ENCODE results near the gene TMED10.
"Not testable (repeated sequence)": the region's sequence is repeated elsewhere in the genome, so short reads cannot be mapped to it uniquely, and the experiment has no call there.

TMED10 gene

GRCh38 chr14:75191100-75191499 is 14.7 kb upstream of the TMED10 start:
- DNase-seq (ENCODE audit: low read depth, low spot score), result no peak

- no peak for DNase-seq (ENCODE audit: low read depth, low spot score)
Observed at GRCh38 chr14:75190023-75190422, 13.6 kb upstream of the TMED10 start.

DNA sequence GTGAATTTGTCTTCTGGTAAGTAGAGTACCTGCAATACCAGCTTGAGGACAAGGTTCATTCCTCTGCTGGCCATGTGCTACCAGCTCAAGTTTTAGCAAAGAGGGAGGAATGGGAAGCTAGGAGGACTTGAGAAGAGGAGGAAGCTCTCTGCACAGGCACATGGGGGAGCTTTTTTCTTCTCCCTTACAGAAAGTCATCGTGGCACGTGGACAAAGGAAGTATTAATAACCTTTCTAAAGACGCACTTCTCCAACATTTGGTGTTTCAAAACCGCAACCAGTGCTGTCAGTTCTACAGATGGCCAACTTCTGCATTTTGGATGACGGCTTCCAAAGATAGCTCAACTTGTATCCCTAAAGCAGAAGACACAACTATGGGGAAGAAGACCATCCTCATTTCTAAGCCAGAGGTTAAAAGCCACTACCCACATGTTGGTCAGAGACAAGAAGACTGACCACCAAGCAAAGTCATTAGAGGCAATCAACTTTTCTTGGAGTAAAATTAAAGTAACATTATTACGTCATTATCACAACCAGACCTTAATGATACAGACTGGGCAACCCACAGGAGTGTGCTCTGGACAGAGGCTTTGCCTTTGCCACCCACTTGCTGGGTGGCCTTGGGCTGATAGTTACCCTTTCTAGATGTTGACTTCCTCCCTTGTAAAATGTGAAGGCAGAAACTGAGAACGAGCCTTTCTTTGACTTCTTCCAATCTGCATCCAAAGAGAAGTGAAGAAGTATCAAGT is 12.3 kb upstream of the TMED10 start:
- DNase-seq (ENCODE audit: low read depth, low spot score), result no peak

- no peak for DNase-seq (ENCODE audit: low read depth, low spot score)
Observed at GRCh38 chr14:75188086-75188485, 11.7 kb upstream of the TMED10 start.

DNA sequence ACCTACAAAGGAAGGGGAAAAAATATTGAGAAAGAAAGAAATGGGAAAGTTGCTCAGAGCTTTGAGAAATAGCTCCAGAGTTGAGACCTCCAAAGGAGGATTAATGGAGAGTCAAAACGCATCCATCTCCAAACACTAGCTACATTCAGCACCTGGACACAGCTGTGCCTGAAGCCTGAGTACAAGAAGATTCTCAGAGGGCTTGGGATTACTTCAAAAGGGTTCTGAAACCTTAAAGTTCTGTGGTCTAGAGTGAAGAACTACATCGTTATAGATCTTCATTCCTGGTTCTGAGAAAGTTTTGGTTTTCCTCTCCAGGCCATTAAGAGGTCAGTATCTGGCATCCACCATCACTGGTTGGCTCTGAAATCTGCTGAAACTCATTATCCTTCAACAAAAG is 10.5 kb upstream of the TMED10 start:
- DNase-seq (ENCODE audit: low read depth, low spot score), result no peak

- DNase-seq (ENCODE audit: low read depth, low spot score), result no peak
Observed at GRCh38 chr14:75185251-75186040, 9.0 kb upstream of the TMED10 start.

DNA sequence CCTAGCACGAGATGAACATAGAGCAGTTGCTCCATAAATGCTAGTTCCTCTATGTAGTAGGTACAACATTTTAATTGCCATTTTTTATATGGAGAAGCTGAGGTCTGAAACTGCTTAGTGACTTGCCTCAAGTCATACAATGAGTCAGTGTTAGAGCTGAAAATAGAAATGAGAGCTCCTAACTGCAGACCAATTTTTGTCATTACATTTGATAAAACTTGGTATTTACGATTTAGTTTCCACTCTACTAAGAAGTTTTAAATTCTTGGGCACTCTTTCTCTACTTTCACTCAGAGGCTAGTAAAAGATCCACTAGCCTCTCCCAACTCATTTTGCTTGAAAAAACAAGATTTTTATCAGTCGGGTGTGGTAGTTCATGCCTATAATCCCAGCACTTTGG is 8.1 kb upstream of the TMED10 start:
- DNase-seq (ENCODE audit: low read depth, low spot score), result no peak

GRCh38 chr14:75184039-75184438 is 7.6 kb upstream of the TMED10 start:
- DNase-seq (ENCODE audit: low read depth, low spot score), result no peak

- DNase-seq (ENCODE audit: low read depth, low spot score), result no peak
Observed at GRCh38 chr14:75183225-75183624, 6.8 kb upstream of the TMED10 start.

DNA sequence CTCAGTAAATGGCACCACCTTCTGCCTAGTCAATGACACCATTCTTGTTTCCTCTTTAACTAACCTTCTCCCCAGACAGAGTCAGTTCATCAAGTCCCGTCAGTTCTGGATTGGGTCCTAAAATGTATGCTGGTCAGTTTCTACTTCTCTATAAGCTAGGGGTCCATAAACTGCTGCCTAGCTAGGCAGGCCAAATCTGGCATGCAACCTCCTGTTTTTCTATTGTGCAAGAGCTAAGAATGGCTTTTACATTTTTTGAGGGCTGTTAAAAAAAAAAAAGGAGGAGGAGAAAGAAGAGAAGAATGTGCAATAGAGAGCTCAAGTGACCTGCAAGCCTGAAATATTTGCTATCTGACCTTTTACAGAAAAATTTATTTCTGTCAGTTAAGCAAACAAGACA is 6.4 kb upstream of the TMED10 start:
- no peak for DNase-seq (ENCODE audit: low read depth, low spot score)

GRCh38 chr14:75182163-75182562 is 5.8 kb upstream of the TMED10 start:
- not testable (repeated sequence) for DNase-seq (ENCODE audit: low read depth, low spot score)

GRCh38 chr14:75181293-75182062 is 5.1 kb upstream of the TMED10 start:
- DNase-seq (ENCODE audit: low read depth, low spot score), result no peak

DNA sequence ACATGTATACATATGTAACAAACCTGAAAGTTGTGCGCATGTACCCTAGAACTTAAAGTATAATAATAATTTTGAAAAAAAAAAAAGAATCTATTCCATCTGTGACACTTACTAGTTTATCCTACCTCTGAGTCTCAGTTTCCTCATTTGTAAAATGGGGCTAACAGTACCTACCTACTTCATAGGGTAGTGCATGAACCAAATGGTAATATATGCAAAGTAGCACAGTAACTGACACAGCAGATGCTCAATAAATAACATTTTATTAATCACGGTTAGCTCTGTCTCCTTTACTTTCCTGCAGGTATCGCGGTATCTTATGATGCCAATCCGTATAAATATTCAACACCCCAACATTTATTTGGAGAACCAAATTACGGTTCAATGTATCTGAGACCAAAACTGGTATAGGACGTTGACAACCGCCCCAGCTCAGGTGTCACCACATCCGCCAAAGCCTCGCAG is 703 bp downstream of the TMED10 start:
- no peak for DNase-seq (ENCODE audit: low read depth, low spot score)

DNA sequence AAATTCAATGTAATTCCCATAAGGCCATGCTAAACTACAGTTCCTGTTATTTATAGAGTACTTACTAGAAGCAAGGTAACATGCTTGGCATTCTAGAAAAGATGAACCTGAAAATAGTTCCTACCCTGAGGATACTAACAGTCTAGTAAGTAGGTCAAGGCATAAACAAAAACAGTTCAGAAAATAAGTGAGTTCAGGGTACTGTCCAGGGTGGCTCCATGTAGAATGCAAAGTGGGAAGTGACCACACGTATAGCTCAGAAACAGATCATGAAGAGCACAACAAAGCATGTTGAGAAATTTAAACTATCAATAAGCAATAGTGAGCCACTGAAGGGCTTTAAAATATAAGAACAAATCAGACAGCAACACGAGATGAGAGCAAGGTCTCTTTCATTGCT is 2.3 kb downstream of the TMED10 start:
- no peak for DNase-seq (ENCODE audit: low read depth, low spot score)

DNA sequence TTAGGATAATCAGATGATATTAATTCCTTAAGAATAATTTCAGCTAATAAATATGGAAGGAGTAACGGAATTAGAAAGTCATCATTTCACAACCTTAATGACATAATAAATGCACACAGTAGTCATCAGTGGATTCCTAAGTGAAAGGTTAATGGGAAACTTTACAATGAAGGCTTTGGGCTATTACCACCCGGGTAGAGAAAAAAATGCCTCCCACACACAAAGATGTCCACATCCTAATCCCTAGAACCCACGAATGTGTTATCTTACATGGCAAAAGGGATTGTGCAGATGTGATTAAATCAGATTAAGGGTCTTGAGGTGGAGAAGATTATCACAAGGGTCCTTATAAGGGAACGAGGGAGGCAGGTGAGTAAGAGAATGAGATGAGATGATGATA is 5.6 kb downstream of the TMED10 start:
- no peak for DNase-seq (ENCODE audit: low read depth, low spot score)

DNA sequence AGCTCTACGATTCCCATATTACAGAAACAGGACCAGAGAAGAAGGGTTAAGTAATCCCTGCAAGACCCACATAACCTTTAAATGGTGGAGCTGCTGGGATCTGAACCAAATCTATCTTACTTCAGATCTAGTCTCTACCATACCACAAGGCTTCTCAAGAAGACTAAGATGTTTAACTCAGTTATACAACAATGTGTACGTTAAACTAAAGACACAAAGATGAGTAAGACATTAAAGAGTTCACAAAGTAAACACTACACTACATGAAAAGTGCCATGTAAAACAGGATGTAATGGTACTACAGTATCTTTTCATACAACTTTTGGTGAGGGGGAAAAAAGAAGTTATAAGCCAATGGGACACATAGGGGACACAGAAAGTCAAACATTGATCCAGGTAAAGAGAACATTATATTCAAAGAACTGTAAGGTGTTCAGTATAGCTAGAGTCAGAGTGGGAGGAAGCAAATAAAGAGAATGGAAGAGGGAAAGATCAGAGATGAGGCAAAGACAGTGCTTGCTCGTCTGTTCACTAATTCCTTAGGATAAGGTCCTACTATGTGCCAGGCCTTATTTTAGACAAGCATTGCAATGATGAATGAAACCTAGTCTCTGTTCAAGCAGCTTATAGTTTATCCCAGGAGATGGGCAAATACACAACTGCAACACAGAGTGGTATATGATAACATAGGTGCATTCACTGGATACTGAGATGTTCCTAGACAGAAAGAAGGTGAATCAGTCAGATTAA is 7.7 kb downstream of the TMED10 start:
- DNase-seq (ENCODE audit: low read depth, low spot score), result no peak

DNA sequence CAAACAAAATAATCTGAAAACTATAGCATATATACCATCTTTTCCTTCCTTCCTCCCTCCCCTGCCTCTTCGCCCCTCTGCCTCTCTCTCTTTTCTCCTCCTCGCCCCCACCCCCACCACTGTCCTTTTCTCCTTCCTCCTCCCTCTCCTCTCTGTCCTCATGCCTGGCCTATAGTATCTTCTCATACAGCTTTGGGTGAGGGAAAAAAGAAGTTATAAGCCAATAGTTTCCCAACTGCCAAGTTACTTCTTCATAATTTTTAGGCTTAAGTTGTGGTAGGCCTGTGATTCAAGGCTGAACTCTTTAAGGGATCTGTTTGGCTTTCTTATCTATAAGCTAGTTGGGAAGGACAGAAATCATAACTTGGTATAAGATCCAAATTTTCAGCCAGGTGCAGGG is 9.1 kb downstream of the TMED10 start:
- no peak for DNase-seq (ENCODE audit: low read depth, low spot score)

GRCh38 chr14:75165586-75166391 is 10.6 kb downstream of the TMED10 start:
- DNase-seq (ENCODE audit: low read depth, low spot score), result no peak

DNA sequence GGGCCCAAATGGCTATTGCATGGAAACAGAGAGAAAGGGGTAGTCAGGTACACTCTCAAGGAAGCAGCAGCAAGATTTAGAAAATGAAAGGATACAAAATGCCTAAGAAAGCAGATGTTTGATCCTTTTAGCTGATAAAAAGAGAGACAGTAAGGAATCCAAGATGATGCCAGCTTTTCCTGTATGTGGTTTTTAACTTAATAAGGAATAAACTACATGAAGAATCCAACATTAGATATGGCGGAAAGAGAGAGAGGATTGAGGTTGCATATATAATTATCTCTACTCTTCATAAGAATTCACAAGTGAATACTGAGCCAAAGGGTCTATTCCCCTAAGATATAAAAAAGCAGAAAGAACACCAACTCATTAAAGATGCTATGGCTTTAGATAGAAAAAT is 11.6 kb downstream of the TMED10 start:
- no peak for DNase-seq (ENCODE audit: low read depth, low spot score)

GRCh38 chr14:75163677-75164076 is 12.7 kb downstream of the TMED10 start:
- DNase-seq (ENCODE audit: low read depth, low spot score), result no peak

- DNase-seq (ENCODE audit: low read depth, low spot score), result no peak
Observed at GRCh38 chr14:75162631-75163030, 13.8 kb downstream of the TMED10 start.

Measured in brain pericyte (primary cell).